Activated CD4-positive, CD25-positive, alpha-beta regulatory T cell treated with anti-CD3 and anti-CD28 coated beads, Interleukin-2, amount 50 U/mL, for 72 hours (primary cell): ENCODE results near the gene ANKRD39.

Experiments used
- DNase-seq: peaks from one replicate; pipeline ENCODE4 v3.0.0; 2021

ANKRD39 gene

DNA sequence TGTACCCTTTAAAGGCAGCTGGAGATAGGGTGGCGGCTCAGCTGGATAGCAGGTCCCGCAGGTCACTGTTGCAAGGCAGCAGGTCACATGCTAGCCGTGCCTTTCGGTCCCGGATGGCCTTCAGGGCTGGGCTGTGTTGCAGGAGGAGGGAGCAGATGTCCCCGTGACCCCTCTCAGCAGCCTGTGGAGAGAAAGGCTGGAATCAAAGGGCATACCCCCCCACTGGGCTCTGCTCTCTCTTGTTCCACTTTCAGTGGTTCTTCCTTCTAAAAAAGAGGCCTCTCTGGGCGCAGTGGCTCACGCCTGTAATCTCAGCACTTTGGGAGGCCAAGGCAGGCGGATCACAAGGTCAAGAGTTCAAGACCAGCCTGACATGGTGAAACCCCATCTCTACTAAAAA lies 9.6 kb downstream of the ANKRD39 start:
- DNase-seq = no peak

DNA sequence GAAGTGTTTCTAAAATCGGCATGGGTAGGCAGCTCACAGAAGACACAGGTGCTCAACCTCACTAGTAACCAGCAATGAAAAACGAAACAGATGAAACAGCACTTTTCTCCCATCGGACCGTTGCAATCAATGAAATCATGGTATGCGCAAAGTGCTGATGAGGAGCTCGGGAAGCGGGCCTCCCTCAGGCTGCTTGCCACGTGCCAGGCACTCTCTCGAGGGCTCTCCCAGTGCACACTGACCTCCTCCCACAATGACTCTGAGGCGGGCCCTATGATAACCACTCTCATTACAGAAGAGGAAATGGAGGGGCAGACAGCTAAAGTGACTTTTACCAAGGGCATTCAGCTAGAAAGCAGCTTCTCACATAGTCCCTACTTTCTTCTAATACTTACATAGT lies 10.2 kb downstream of the ANKRD39 start:
- no peak for DNase-seq

DNA sequence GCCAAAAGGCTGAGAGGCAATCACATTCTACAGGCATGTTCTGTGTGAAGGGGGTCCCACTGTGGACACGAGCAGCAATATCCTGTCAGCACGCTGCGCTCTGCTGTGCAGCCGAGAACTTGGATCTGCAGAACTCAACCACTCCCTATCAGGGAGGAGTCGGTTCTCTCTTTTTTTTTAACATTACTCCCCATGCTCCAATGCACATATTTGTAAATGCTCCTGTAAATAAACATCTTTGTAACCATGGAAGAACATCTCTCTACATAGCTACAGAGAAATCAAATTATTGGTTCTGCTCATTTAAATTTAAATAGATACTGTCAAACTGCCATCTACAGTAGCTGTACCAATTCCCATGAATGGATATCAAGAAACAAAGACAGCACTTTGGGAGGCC lies 11.0 kb downstream of the ANKRD39 start:
- DNase-seq = no peak

DNA sequence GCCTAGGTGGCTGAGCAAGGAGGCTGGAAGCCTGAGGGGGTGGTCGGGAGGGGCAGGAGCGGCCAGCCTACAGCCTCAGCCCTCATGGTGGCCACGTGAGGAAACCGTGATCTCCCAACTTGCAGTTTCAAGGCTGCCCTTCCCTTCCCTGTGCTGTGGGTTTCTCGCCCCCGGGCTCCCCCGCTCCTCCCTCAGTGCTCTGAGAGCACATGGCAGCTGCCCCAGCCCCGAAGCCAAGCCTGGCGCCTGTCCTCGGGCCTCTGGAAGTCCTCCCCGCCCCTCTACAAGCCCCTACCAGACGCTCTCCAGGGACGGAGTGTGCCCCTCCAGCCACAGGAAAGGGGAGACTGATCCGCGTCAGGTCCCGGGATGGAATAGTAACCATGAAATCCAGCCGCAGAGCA lies 13.4 kb downstream of the ANKRD39 start:
- no peak for DNase-seq

DNA sequence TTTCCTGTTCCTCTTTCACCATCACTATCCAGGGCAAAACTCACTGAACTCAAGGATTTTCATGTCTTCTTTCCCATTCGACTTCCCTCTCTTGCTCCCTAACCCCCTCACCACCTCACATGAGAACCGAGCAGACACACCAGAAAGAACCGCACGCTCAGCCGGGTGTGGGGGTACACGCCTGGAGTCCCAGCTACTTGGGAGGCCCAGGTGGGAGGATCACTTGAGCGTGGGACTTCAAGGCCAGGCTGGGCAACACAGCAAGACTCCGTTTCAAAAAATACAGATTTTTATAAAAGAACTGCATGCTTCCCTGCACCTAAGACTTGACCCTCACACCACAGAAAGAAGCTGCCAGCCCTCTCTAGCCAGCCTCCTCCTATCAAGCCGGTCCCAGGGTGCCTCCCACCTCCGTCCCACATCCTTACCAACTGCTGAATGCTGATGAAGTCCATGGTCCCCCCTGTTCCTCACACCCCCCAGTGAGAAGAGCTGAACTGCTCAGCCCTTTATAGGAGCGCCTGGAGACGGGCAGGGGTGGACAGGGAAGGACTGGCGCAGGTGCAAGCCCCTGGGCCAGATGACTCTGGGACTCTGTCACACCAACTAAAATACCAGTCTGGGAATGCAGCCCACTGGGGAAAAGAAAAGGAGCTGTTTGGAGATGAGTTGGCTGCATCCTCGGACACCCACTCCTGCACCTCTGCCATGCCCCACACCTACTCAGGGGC lies 14.1 kb downstream of the ANKRD39 start, which contains the start of gene ANKRD23:
TSS of gene ANKRD23 (minus strand) at position 484 of the 731 bp plus-strand sequence. CDS start at position 455, 29 bp downstream.
- no peak for DNase-seq

DNA sequence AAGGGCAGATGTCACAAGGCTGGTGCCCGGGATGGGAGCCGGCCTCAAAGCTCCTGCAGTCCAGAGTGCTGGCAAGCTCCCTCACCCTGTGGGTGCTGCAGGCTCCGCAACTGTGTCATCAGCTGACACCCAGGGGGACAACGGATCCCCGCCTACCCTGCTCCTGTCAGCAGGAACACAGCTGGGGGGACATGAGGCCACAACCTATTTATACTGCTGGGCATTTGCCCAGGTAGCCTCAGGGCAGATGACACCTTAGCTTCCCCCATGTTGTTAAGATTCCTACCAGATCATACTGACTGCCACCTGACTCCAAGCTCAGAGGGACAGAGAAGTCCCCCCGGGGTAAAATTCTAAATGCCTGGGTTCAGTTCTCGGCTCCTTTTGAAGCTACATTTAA lies 15.2 kb downstream of the ANKRD39 start:
- DNase-seq = no peak

DNA sequence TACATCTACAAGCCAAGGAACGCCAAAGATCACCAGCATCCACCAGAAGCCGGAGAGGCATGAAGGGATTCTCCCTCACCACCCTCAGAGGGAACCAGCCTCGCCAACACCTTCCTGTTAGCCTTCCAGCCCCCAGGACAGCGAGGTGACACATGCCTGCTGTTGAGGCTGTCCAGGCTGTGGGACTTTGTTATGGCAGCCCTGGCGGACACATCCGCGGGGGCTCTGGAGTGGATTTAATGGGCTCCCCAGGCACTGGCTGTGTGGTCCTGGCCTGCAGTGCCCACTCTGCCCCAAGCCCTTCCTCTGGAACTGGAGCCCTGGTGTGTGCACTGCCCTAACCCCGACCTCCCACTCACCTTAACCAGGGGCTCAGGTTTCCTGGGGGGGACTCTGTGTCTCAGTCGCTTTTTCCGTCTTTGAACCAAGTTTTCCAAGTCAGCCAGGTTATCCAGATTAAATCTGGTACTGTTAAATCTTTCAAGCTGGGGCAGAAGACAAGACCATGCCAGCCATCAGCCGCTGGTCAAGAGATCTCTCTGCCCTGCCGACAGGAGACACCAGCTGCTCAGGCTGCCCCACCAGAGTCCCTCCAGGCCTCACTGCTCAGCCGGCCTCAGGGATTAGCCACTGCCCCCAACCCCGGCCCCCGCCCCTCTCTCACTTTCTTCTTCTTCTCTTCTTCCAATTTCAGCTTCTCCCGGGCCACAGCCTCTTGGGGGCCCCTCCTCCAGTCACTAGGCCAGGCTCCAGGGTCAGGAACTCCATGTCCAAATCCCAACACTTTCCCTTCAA lies 15.9 kb downstream of the ANKRD39 start:
- no peak for DNase-seq

DNA sequence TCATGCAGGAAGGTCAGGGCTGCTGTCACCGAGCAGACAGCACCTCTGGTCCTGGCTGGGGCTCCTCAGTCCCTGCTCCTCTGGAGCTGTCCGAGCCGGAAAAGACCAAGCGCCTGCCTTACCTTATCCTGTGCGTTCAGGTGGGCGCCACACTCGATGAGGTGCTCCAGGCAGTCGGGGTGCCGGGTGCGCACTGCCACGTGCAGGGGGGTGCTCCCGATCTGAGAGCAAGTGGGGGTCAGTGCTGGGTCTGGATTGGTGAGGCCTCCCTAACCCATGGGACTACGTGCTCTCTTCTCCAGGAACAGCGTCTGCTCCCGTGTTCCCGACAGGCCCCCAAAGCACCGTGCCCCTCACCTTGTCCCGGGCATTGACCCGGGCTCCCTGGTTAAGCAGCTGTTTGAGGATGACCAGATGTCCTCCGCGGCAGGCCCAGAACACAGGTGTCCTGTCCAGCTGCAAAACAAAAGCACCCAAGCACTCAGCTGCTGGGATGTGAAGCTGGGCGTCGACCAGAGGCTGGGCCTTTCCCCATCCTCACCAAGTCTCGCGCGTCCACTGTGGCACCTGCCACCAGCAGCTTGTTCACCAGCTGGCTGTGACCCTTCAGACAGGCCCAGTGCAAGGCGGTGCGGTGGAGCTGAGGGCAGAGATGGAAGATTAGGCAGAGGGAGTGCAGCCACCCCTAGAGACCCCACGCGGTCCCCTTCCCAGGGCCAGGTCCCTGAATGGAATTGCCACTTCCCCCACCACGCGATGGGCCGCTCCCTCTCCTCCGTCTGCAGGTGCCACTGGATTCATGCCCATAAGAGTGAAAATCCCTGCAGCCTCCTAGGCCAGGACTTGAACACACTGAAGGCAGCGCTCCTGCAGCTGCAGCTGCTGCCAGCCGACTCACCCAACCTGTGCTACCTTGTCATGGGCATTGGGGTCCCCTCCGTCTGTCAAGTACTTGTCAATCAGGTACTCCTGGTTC lies 17.7 kb downstream of the ANKRD39 start:
- DNase-seq = no peak

DNA sequence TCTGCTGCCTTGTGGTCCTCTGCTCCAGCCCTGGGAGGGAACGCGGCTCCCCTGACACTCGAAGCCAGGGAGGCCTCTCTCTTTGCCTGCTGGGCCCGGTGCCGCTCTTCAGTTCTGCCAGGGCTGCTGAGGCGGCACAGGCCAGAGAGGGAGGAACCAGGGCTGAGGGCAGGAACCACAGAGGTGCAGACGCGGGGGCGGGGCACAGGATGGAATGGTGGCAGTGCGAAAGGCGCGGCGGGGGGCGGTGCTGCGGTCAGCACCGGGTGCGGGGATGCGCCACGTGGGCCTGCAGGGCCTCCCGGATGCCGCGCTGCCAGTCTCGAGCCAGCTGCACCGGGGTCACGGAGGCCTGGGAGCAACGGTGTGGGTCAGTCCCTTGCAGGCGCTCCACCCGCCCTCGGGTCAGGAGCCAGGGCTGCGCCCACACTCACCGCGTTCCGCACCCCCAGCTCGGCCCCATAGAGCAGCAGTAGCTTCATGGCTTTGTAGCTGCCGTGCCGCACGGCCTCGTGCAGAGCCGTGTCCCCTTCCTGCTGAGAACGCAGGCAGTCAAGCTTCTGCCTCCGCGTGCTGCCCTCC lies 18.4 kb downstream of the ANKRD39 start:
- DNase-seq = peak; percentile 79

DNA sequence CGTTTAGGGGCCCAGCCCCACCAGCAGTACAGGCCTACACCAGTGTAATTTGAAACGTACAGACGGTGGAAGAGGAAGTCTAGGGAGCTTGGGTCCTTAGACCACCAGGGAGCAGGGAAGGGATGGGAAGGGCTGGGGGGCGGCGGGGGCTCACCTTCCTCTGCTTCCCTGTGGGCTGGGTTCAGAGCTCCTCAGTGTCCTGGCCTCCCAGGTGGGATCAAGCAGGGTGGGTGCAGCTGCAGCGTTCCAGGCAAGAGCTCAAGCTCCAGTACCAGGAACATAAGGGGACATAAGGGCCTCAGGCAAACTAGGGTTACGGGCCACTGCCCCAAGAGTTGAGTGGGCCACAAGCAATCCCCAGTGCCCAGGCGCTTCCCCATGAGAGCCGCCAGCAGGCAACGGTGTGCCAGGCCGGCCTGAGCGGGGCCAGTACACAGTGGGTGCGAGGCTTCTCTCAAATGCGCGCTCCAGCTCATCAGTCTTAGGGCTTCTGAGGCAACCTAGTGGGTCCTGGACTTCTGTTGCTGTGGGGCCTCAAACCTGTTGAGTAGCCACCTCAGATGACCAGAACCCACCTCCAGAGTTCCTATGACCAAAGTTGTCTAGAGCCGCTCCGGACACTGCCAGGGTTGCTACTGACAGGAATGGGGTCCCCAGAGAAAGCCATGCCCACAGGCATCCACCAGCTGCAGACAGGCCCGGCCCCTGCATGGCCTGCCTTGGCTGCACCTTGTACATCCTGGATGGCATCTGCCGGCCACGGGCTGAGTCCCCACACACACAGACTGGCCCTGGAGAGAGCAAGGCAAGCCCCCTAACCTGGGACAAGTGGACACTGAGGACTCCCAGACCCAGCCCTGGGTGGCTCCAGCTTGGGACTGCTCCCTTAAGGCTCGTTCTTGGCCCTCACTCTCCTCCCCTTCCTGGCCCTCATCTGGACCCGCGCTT lies 19.2 kb downstream of the ANKRD39 start:
- DNase-seq = no peak

DNA sequence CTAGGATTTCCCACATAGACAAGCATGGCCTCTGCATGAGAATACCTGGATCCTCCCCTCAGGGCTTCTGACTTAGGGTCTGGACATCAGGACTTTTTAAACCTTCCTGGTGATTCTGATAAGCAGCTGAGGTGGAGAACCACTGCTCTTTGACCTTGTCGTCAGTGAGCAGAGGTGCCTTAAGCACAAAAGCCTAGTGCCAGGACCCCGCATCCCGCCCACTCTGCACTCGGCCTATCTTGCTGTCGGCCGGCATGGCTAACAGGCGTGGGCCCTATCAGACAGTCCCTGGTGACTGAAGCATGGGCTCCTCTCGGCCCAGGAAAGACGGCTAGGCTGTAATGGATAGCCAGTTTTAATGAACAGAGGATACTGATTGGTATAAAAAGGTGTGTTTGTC lies 20.2 kb downstream of the ANKRD39 start:
- no peak for DNase-seq

DNA sequence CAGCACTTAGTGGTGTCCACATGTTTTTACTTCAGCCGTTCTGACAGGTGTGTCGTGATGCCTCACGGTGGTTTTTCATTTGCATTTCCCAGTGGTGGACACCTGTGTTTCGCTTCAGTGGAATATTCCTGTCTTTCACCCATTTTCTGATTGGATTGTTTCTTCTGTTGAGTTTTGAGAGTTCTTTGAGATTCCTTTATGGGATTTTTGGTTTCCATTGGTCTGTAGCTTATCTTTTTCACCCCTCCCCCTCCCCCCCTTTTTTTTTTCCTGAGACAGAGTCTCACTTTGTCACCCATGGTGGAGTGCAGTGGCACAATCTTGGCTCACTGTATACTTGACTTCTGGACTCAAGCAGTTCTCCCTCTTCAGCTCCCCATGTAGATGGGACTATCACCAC lies 22.0 kb downstream of the ANKRD39 start:
- no peak for DNase-seq

DNA sequence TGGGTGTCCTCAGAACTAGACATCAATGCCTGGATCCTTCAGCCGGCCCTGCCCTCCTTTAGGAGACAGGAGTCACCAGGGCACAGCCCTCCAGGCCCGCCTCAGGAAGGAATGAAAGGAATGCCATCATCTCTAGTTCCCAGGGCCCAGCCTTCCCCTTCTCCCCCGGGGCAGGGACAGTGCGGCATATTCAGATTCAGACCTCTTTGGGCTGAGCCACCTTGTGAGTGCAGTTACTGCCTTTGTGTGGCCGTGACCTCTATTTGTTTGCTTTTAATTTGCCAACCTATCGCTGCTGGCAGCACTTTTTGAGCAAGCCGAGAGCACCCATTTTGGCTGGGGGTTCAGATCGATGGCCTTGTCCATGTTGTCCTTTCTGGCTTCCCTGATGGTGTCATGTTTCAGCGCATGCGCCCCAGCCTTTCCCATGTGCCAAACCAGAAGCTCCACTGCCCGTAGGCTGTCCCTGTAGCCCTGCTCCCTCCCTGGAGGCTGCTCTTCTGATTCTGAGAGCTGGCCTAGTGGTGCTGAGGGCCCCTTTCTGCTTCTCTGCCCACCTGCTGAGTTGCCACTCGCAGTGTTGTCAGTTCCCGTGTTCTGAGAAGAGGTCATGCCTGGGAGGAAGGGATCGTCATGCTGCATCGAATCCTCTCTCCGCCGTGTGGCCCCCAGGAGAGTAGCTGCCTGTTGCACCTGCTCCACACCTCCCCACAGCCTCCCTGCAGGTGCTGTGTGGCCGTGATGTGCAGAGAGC lies 24.9 kb downstream of the ANKRD39 start:
- no peak for DNase-seq

DNA sequence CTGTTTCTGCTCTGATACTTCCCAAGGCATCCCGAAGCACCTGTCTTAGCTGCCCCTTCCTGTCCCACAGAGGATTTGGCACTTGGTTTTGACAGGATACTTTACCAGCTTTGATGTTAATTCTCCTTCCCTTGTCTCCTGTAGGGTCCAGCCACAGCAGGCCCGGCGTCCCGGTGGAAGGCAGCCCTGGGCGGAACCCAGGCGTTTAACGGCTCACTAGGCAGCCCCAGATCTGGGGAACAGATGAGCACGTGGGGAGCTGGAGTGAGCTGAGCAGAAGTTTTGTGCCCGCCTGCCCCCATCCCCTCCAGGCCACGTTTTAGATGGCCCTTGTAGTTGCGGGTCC lies 25.4 kb downstream of the ANKRD39 start:
- DNase-seq = no peak

DNA sequence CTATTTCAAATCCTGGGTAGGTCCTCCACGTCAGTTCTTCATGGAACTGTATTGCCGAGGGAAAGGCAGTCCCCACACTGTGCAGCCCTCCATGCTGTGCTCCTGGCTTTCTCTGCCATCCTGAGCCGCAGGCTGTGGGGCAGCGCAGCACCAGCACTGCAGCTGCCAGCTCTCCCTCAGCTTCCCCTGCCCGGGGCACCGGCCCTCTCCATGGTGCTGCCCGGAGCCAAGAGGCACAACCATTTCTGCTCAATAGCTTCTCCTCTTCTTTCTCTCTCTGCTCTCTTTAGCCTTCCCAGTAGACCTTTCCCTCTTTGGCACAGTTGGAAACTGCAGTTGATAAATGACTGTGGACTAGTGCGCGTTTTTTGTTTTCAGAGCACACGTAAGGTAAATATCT lies 26.1 kb downstream of the ANKRD39 start:
- no peak for DNase-seq

DNA sequence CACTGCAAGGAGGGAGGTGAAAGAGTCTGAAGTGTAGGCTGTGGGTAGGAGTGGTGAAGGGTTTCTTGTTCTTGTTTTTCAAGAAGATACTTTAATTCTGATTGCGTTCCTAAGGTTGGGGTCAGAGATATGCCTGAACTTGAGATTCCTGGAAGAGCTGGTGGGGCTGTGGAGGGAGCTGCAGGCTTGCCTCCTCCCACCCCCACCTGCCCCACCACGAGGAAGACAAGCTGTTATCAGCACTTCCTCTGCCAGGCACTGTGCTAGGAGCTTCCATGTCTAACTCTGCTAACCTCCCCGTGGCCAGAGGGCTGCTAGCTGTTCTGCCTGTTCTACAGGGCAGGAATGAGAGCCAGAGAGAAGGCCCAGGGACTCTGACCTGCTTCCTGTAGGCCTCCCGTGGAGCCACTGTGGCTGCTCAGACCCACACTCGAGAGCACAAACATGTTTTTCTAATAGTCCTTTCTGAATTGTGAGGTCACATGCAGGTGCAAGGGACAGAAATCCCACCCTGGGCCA lies 27.7 kb downstream of the ANKRD39 start:
- no peak for DNase-seq

DNA sequence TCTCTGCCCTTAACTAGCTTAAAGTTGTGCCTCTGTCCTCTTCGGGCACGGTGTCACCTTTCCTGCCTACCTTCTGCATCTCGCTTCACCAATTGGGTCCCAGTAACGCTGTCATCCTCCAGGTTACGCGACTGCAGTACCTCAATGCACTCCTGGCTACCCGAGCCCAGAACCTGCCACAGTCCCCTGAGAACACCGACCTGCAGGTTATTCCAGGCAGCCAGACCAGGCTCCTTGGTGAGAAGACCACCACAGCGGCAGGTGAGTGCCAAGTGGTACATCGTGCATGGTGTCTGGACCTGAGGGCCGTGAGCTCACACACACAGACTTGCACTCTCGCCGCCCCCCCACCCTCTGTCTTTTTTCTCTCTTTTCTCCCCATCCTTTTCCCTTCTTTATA lies 28.9 kb downstream of the ANKRD39 start:
- no peak for DNase-seq

DNA sequence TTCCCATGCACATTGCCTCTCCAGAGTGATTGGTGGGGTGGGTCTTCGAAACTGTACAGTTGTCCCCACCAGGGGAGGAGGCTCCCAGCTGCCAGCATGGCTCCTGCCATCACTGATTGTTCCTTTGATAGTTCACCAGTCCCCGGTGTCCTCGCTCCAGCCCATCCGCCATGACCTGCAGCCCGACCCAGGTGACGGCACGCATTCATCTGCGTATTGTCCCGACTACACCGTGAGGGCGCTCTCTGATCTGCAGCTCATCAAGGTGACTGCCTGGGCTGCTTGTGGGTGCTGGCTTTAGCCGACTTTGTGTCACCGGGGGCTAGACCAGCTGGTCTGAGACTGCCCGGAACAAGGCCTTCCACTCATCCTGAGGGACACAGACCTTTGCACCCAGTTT lies 29.4 kb downstream of the ANKRD39 start:
- DNase-seq = no peak

DNA sequence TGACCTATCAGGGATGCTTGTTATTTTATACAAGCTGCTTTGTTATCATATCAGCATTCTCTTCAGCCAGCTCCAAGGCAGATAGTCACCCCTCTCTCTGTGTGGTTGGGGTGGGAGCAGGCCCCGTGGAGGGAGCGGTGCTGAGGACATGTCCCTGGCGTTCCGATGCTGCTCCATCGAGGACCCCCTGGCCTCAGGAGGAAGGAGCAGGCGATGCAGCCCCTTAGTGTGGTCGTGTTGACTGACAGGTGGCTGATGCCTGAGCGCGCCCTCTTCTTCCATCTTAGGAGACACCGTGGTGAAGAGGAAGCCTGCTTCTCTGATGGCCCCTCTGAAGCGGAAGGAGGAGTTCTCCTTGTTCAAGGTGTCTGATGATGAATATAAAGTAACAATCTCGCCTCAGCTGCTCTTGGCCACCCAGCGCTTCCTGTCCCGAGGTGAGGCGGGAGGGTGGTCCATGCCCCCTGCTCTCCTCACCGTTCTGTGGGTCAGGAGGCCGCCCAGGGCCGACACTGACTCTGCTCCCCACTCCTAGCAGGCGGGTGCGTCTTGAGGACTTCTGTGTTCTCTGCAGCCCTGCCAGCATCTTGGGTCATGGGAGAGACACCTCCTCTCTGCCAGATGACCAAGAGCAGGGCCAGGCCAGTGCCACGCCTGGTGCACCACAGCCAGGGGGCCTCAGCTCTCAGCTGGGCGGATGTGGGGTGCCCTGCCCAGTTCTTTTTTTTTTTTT lies 31.1 kb downstream of the ANKRD39 start:
- DNase-seq = no peak

DNA sequence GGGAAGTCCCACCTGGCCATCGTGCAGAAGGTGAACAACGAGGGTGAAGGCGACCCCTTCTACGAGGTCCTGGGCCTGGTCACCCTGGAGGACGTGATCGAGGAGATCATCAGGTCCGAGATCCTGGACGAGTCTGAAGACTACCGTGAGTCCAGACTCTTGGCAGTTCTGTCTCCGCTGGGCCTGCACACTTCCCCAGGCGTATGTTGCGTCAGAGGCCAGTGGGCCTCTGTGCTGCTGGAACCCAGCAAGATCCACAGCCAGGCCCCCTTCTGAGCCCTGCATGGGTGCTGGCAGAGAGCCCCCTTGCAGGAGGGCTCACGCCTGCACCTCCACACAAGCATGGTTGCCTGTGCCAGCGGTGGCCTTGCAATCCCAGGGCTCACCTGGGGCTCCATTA lies 32.8 kb downstream of the ANKRD39 start:
- DNase-seq = no peak
